B cell (primary cell): ENCODE results near the gene LIN37. TPM values are rescaled to one million over a fixed set of nuclear protein-coding genes. Genes with fewer than 3 reads are reported as not detected.

Experiments used
- ATAC-seq: fragments of 200-7000 bp; cut with Tn5 transposase; one replicate; pipeline ENCODE4 v1.10.0; 2021; ENCODE audit warnings: low read depth, mild to moderate bottlenecking, moderate number of reproducible peaks, moderate library complexity
- CTCF ChIA-PET: fragments of 350-600 bp; sonication (Branson Sonifier 250); formaldehyde crosslinking; loops from one replicate; lab custom pipeline; 2021; ENCODE audit warnings: antibody characterized with exemption, inconsistent platforms; lab: Charles Lee
- POLR2A ChIA-PET: fragments of 350-600 bp; sonication (Branson Sonifier 250); formaldehyde crosslinking; loops from one replicate; lab custom pipeline; 2021; ENCODE audit warnings: antibody characterized with exemption; lab: Charles Lee
- DNase-seq: peaks from one replicate; pipeline ENCODE4 v3.0.0; 2013
- H2AFZ ChIP-seq: 2 replicates; pipeline ENCODE4 v1.6.1; 2012; ENCODE audit warnings: mild to moderate bottlenecking, low read depth, low read length; ENCODE audit not compliant: insufficient read depth, poor library complexity, severe bottlenecking
- H3K27ac ChIP-seq, 2 donors: 1 replicate in 1 of 2; 2 replicates in 1 of 2; pipeline ENCODE4 v1.5.1; 2012 to 2013; ENCODE audit warnings: low read length in 2 of 2, mild to moderate bottlenecking in 2 of 2, moderate library complexity in 1 of 2
- H3K27me3 ChIP-seq, 4 experiments: fragments of 200-600 bp in 1 of 4; sonication (generic) in 1 of 4; replicated peaks in 1 of 4; 1 replicate in 2 of 4; 2 replicates in 2 of 4; pipeline versions ENCODE4 v1.6.1 to v1.7.0; 2013 to 2016; ENCODE audit warnings: low read length in 3 of 4, mild to moderate bottlenecking in 2 of 4, mixed read lengths in 1 of 4, moderate library complexity in 1 of 4; ENCODE audit not compliant: insufficient read depth in 4 of 4, control insufficient read depth in 3 of 4; ENCODE audit errors: control extremely low read depth in 1 of 4
- H3K36me3 ChIP-seq, 2 experiments: replicated peaks in 1 of 2; 1 replicate in 1 of 2; 2 replicates in 1 of 2; pipeline versions ENCODE4 v1.6.1 to v1.7.1; 2013; ENCODE audit warnings: low read length in 1 of 2; ENCODE audit not compliant: insufficient read depth in 2 of 2, control insufficient read depth in 1 of 2; ENCODE audit errors: control extremely low read depth in 1 of 2, extremely low read depth in 1 of 2
- H3K4me1 ChIP-seq, 2 donors: fragments of 200-600 bp in 1 of 2; sonication (generic) in 1 of 2; 1 replicate in 1 of 2; 2 replicates in 1 of 2; pipeline versions ENCODE4 v1.5.1 to v1.6.1; 2013 to 2017; ENCODE audit warnings: low read length in 2 of 2; ENCODE audit not compliant: control insufficient read depth in 2 of 2, insufficient read depth in 2 of 2
- H3K4me2 ChIP-seq: replicated peaks from 2 replicates; pipeline ENCODE3; 2012; ENCODE audit warnings: mild to moderate bottlenecking, low read depth, low read length; ENCODE audit not compliant: poor library complexity, severe bottlenecking
- H3K4me3 ChIP-seq, 5 experiments: fragments of 200-600 bp in 1 of 5; sonication (generic) in 1 of 5; 1 replicate in 3 of 5; 2 replicates in 2 of 5; pipeline versions ENCODE4 v1.5.1 to v1.7.0; 2011 to 2016; ENCODE audit warnings: low read length in 4 of 5, mild to moderate bottlenecking in 4 of 5, low read depth in 2 of 5, control low read depth in 1 of 5, moderate library complexity in 1 of 5; ENCODE audit not compliant: insufficient read depth in 1 of 5; ENCODE audit errors: control extremely low read depth in 1 of 5, extremely low read depth in 1 of 5
- H3K79me2 ChIP-seq: fragments of 200-600 bp; sonication (generic); one replicate; pipeline ENCODE4 v1.6.0; 2016; ENCODE audit warnings: low read length; ENCODE audit not compliant: control insufficient read depth, insufficient read depth
- H3K9ac ChIP-seq: fragments of 200-600 bp; sonication (generic); 2 replicates; pipeline ENCODE4 v1.6.1; 2017; ENCODE audit warnings: mild to moderate bottlenecking, low read length, moderate library complexity
- H3K9me3 ChIP-seq, 3 donors: one replicate each; pipeline versions ENCODE4 v1.6.1 to v1.7.1; 2013; ENCODE audit warnings: low read length in 2 of 3; ENCODE audit not compliant: control insufficient read depth in 2 of 3, insufficient read depth in 1 of 3; ENCODE audit errors: control extremely low read depth in 1 of 3
- H4K20me1 ChIP-seq: 2 replicates; pipeline ENCODE4 v1.6.0; 2012; ENCODE audit warnings: mild to moderate bottlenecking, low read length; ENCODE audit not compliant: insufficient read depth, control insufficient read depth, poor library complexity, severe bottlenecking
- H3K27ac Mint-ChIP-seq: one replicate; pipeline ENCODE4 v1.8.0; 2021; ENCODE audit warnings: mixed read lengths
- H3K27me3 Mint-ChIP-seq: one replicate; pipeline ENCODE4 v1.8.0; 2021; ENCODE audit warnings: mixed read lengths
- H3K4me1 Mint-ChIP-seq: one replicate; pipeline ENCODE4 v1.8.0; 2021; ENCODE audit warnings: mixed read lengths
- H3K4me3 Mint-ChIP-seq: one replicate; pipeline ENCODE4 v1.8.0; 2021; ENCODE audit warnings: mixed read lengths
- H3K9me3 Mint-ChIP-seq: one replicate; pipeline ENCODE4 v1.8.0; 2022; ENCODE audit warnings: mixed read lengths; ENCODE audit not compliant: insufficient read depth
- CTCF ChIP-seq: fragments of 200-600 bp; IDR thresholded peaks from one replicate; pipeline ENCODE4 v1.8.0; 2022; ENCODE audit warnings: antibody characterized with exemption, mild to moderate bottlenecking
- EZH2 ChIP-seq: IDR thresholded peaks from 2 replicates; pipeline ENCODE4 v1.6.1; 2012; ENCODE audit warnings: borderline replicate concordance, low read depth, mild to moderate bottlenecking, moderate library complexity, low read length; ENCODE audit not compliant: insufficient read depth, poor library complexity, severe bottlenecking
- WGBS: methylation state at CpG from one replicate; pipeline ENCODE4 v1.1.5; 2013; ENCODE audit warnings: missing lambda C conversion rate; ENCODE audit not compliant: insufficient coverage; 5-methylcytosine and 5-hydroxymethylcytosine counted together
- intact Hi-C: fragments of 100-400 bp; cut with micrococcal nuclease; formaldehyde crosslinking; loops from one replicate; pipeline ENCODE4 v1.10.0; 2022
- polyA plus RNA-seq: library from polyadenylated mRNA; depleted of rRNA; stranded (reverse); fragments of >200 nt; gene quantifications from 2 replicates; pipeline ENCODE4 v1.2.3, GENCODE V29; 2012
- total RNA-seq, 2 donors: library from RNA; stranded (reverse); fragments of 120-200 nt in 1 of 2; gene quantifications; 1 replicate in 1 of 2; 2 replicates in 1 of 2; pipeline versions ENCODE4 v1.2.3 to v1.2.4, GENCODE V29; 2013 to 2022

LIN37 gene
- total and polyA plus RNA-seq, 2 donors (not counting 1 experiment from before 2014, with no cell fraction given), result 22.3 to 64.1 TPM

GRCh38 chr19:35753634-35754369 is 5.4 kb downstream of the LIN37 start:
- H3K4me3 Mint-ChIP-seq, result no peak overlapping the region
- peaks cover 17% of the 10 kb centered on the region for H3K27me3 Mint-ChIP-seq
- Histone ChIP-seq H3K27me3 (peaks cover 0 to 26% (median 10%) of the 10 kb centered on the region in 4 experiments), H3K4me3 (no peak overlapping the region), H3K79me2 (peaks cover 25% of the 10 kb centered on the region), H3K4me1 (peaks cover 31 to 36% of the 10 kb centered on the region in 2 donors), H3K9me3 (peaks cover 0 to 10% (median 0%) of the 10 kb centered on the region in 3 donors), H3K4me2 (no peak overlapping the region), H3K36me3 (peaks cover 0 to 20% of the 10 kb centered on the region in 2 experiments), H3K9ac (no peak overlapping the region), H3K27ac (no peak overlapping the region), H2AFZ (no peak overlapping the region), H4K20me1 (peaks cover 4% of the 10 kb centered on the region)
- CTCF ChIA-PET, result interaction anchor here (1.0 kb wide), 1 partner anchor 59 kb away, joined by 3 read pairs; no protein-coding TSS in a partner anchor
- POLR2A ChIA-PET, result interaction anchor here (0.6 kb wide), 1 partner anchor 591 kb away, joined by 4 read pairs; no protein-coding TSS in a partner anchor
- no peak for DNase-seq
- no peak for ATAC-seq
- H3K27ac Mint-ChIP-seq, result no peak overlapping the region
- TF ChIP-seq EZH2 (no peak), CTCF (no peak)
- H3K9me3 Mint-ChIP-seq, result no peaks in the 10 kb centered on the region
- peaks cover 38% of the 10 kb centered on the region for H3K4me1 Mint-ChIP-seq
- 95% methylated on average over 19 of the region's 20 CpGs for WGBS
- intact Hi-C loops, result no loop called here
